B cell (primary cell): ENCODE data around the gene SNAPC3. TPM values are rescaled to one million over a fixed set of nuclear protein-coding genes. Genes with fewer than 3 reads are reported as not detected.

Experiments
- ATAC-seq: fragments of 200-7000 bp; cut with Tn5 transposase; one replicate; pipeline ENCODE4 v1.10.0; 2021; ENCODE audit warnings: low read depth, mild to moderate bottlenecking, moderate number of reproducible peaks, moderate library complexity
- CTCF ChIA-PET: fragments of 350-600 bp; sonication (Branson Sonifier 250); formaldehyde crosslinking; loops from one replicate; lab custom pipeline; 2021; ENCODE audit warnings: antibody characterized with exemption, inconsistent platforms; lab: Charles Lee
- POLR2A ChIA-PET: fragments of 350-600 bp; sonication (Branson Sonifier 250); formaldehyde crosslinking; loops from one replicate; lab custom pipeline; 2021; ENCODE audit warnings: antibody characterized with exemption; lab: Charles Lee
- DNase-seq: peaks from one replicate; pipeline ENCODE4 v3.0.0; 2013
- H2AFZ ChIP-seq: 2 replicates; pipeline ENCODE4 v1.6.1; 2012; ENCODE audit warnings: mild to moderate bottlenecking, low read depth, low read length; ENCODE audit not compliant: insufficient read depth, poor library complexity, severe bottlenecking
- H3K27ac ChIP-seq, 2 donors: 1 replicate in 1 of 2; 2 replicates in 1 of 2; pipeline ENCODE4 v1.5.1; 2012 to 2013; ENCODE audit warnings: low read length in 2 of 2, mild to moderate bottlenecking in 2 of 2, moderate library complexity in 1 of 2
- H3K27me3 ChIP-seq, 4 experiments: fragments of 200-600 bp in 1 of 4; sonication (generic) in 1 of 4; replicated peaks in 1 of 4; 1 replicate in 2 of 4; 2 replicates in 2 of 4; pipeline versions ENCODE4 v1.6.1 to v1.7.0; 2013 to 2016; ENCODE audit warnings: low read length in 3 of 4, mild to moderate bottlenecking in 2 of 4, mixed read lengths in 1 of 4, moderate library complexity in 1 of 4; ENCODE audit not compliant: insufficient read depth in 4 of 4, control insufficient read depth in 3 of 4; ENCODE audit errors: control extremely low read depth in 1 of 4
- H3K36me3 ChIP-seq, 2 experiments: replicated peaks in 1 of 2; 1 replicate in 1 of 2; 2 replicates in 1 of 2; pipeline versions ENCODE4 v1.6.1 to v1.7.1; 2013; ENCODE audit warnings: low read length in 1 of 2; ENCODE audit not compliant: insufficient read depth in 2 of 2, control insufficient read depth in 1 of 2; ENCODE audit errors: control extremely low read depth in 1 of 2, extremely low read depth in 1 of 2
- H3K4me1 ChIP-seq, 2 donors: fragments of 200-600 bp in 1 of 2; sonication (generic) in 1 of 2; 1 replicate in 1 of 2; 2 replicates in 1 of 2; pipeline versions ENCODE4 v1.5.1 to v1.6.1; 2013 to 2017; ENCODE audit warnings: low read length in 2 of 2; ENCODE audit not compliant: control insufficient read depth in 2 of 2, insufficient read depth in 2 of 2
- H3K4me2 ChIP-seq: replicated peaks from 2 replicates; pipeline ENCODE3; 2012; ENCODE audit warnings: mild to moderate bottlenecking, low read depth, low read length; ENCODE audit not compliant: poor library complexity, severe bottlenecking
- H3K4me3 ChIP-seq, 5 experiments: fragments of 200-600 bp in 1 of 5; sonication (generic) in 1 of 5; 1 replicate in 3 of 5; 2 replicates in 2 of 5; pipeline versions ENCODE4 v1.5.1 to v1.7.0; 2011 to 2016; ENCODE audit warnings: low read length in 4 of 5, mild to moderate bottlenecking in 4 of 5, low read depth in 2 of 5, control low read depth in 1 of 5, moderate library complexity in 1 of 5; ENCODE audit not compliant: insufficient read depth in 1 of 5; ENCODE audit errors: control extremely low read depth in 1 of 5, extremely low read depth in 1 of 5
- H3K79me2 ChIP-seq: fragments of 200-600 bp; sonication (generic); one replicate; pipeline ENCODE4 v1.6.0; 2016; ENCODE audit warnings: low read length; ENCODE audit not compliant: control insufficient read depth, insufficient read depth
- H3K9ac ChIP-seq: fragments of 200-600 bp; sonication (generic); 2 replicates; pipeline ENCODE4 v1.6.1; 2017; ENCODE audit warnings: mild to moderate bottlenecking, low read length, moderate library complexity
- H3K9me3 ChIP-seq, 3 donors: one replicate each; pipeline versions ENCODE4 v1.6.1 to v1.7.1; 2013; ENCODE audit warnings: low read length in 2 of 3; ENCODE audit not compliant: control insufficient read depth in 2 of 3, insufficient read depth in 1 of 3; ENCODE audit errors: control extremely low read depth in 1 of 3
- H4K20me1 ChIP-seq: 2 replicates; pipeline ENCODE4 v1.6.0; 2012; ENCODE audit warnings: mild to moderate bottlenecking, low read length; ENCODE audit not compliant: insufficient read depth, control insufficient read depth, poor library complexity, severe bottlenecking
- H3K27ac Mint-ChIP-seq: one replicate; pipeline ENCODE4 v1.8.0; 2021; ENCODE audit warnings: mixed read lengths
- H3K27me3 Mint-ChIP-seq: one replicate; pipeline ENCODE4 v1.8.0; 2021; ENCODE audit warnings: mixed read lengths
- H3K4me1 Mint-ChIP-seq: one replicate; pipeline ENCODE4 v1.8.0; 2021; ENCODE audit warnings: mixed read lengths
- H3K4me3 Mint-ChIP-seq: one replicate; pipeline ENCODE4 v1.8.0; 2021; ENCODE audit warnings: mixed read lengths
- H3K9me3 Mint-ChIP-seq: one replicate; pipeline ENCODE4 v1.8.0; 2022; ENCODE audit warnings: mixed read lengths; ENCODE audit not compliant: insufficient read depth
- CTCF ChIP-seq: fragments of 200-600 bp; IDR thresholded peaks from one replicate; pipeline ENCODE4 v1.8.0; 2022; ENCODE audit warnings: antibody characterized with exemption, mild to moderate bottlenecking
- EZH2 ChIP-seq: IDR thresholded peaks from 2 replicates; pipeline ENCODE4 v1.6.1; 2012; ENCODE audit warnings: borderline replicate concordance, low read depth, mild to moderate bottlenecking, moderate library complexity, low read length; ENCODE audit not compliant: insufficient read depth, poor library complexity, severe bottlenecking
- WGBS: methylation state at CpG from one replicate; pipeline ENCODE4 v1.1.5; 2013; ENCODE audit warnings: missing lambda C conversion rate; ENCODE audit not compliant: insufficient coverage; 5-methylcytosine and 5-hydroxymethylcytosine counted together
- intact Hi-C: fragments of 100-400 bp; cut with micrococcal nuclease; formaldehyde crosslinking; loops from one replicate; pipeline ENCODE4 v1.10.0; 2022
- polyA plus RNA-seq: library from polyadenylated mRNA; depleted of rRNA; stranded (reverse); fragments of >200 nt; gene quantifications from 2 replicates; pipeline ENCODE4 v1.2.3, GENCODE V29; 2012
- total RNA-seq, 2 donors: library from RNA; stranded (reverse); fragments of 120-200 nt in 1 of 2; gene quantifications; 1 replicate in 1 of 2; 2 replicates in 1 of 2; pipeline versions ENCODE4 v1.2.3 to v1.2.4, GENCODE V29; 2013 to 2022

The SNAPC3 gene
- total and polyA plus RNA-seq, 2 donors (not counting 1 experiment from before 2014, with no cell fraction given), result 16.6 to 48.3 TPM

DNA sequence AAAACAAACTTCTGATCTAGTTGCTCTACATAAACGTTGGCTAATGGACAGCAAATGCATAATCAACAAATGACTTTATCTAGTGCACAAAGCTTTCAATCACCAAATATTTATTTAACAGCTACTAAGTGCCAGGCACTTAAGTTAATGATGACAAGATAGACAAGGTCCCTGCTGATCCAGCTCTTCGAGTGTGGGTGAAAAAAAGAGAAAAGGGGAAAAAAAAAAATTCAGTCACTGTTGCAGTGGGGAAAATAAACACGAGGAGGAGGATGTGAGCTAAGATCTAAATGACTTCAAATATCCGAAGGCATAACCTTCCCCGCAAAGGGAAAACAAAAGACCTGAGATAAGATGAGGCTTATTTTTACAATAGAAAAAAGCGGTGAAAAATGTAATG lies 78.5 kb downstream of the SNAPC3 start:
- H3K27ac Mint-ChIP-seq, result no peak overlapping the region
- Histone ChIP-seq H3K4me2 (no peak overlapping the region), H2AFZ (no peak overlapping the region), H3K4me1 (peaks cover 0 to 6% of the 10 kb centered on the region in 2 donors), H3K27ac (no peak overlapping the region), H4K20me1 (peaks cover 53% of the 10 kb centered on the region), H3K27me3 (no peaks in the 10 kb centered on the region), H3K9ac (no peak overlapping the region), H3K9me3 (no peaks in the 10 kb centered on the region), H3K79me2 (peaks cover 84% of the 10 kb centered on the region), H3K4me3 (no peak overlapping the region), H3K36me3 (peaks cover 5 to 47% of the 10 kb centered on the region in 2 experiments)
- POLR2A ChIA-PET, result no interaction called here
- H3K4me3 Mint-ChIP-seq, result no peak overlapping the region
- ATAC-seq, result no peak
- DNase-seq, result no peak
- WGBS, result 77% methylated on average over 5 of the region's 6 CpGs
- no peak for TF ChIP-seq CTCF
- TF ChIP-seq EZH2, result no peak
- H3K9me3 Mint-ChIP-seq, result no peaks in the 10 kb centered on the region
- CTCF ChIA-PET, result interaction anchor here (1.1 kb wide), 1 partner anchor 105 kb away, joined by 4 read pairs; no protein-coding TSS in a partner anchor
- H3K4me1 Mint-ChIP-seq, result peaks cover 30% of the 10 kb centered on the region
- no peaks in the 10 kb centered on the region for H3K27me3 Mint-ChIP-seq
- intact Hi-C loops, result no loop called here

DNA sequence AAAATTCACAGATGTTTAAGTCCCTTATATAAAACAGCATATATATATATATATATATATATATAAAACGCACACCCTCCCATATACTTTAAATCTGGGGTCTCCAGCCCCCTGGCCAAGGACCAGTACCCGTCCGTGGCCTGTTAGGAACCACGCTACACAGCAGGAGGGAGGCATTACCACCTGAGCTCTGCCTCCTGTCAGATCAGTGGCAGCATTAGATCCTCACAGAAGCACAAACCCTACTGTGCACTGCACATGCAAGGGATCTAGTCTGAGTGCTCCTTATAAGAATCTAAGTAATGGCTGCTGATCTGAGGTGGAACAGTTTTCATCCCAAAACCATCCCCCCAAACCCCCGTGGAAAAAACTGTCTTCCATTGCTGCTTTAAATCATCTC lies 79.1 kb downstream of the SNAPC3 start:
- WGBS, result 94% methylated on average over 3 of the region's 5 CpGs
- intact Hi-C loops, result no loop called here
- ChIA-PET CTCF (interaction anchor here (1.1 kb wide), 1 partner anchor 104 kb away, joined by 4 read pairs; no protein-coding TSS in a partner anchor), POLR2A (no interaction called here)
- peaks cover 5 to 50% of the 10 kb centered on the region in 2 experiments for H3K36me3 ChIP-seq
- no peaks in the 10 kb centered on the region for H3K9me3 ChIP-seq
- no peak for ATAC-seq
- no peak overlapping the region for H3K27ac ChIP-seq
- H3K4me1 Mint-ChIP-seq, result peaks cover 34% of the 10 kb centered on the region
- no peak overlapping the region for H3K4me2 ChIP-seq
- DNase-seq, result no peak
- no peak overlapping the region for H3K27ac Mint-ChIP-seq
- no peaks in the 10 kb centered on the region for H3K9me3 Mint-ChIP-seq
- H3K27me3 Mint-ChIP-seq, result no peaks in the 10 kb centered on the region
- H3K27me3 ChIP-seq, result no peaks in the 10 kb centered on the region
- H3K79me2 ChIP-seq, result peaks cover 82% of the 10 kb centered on the region
- H3K9ac ChIP-seq, result no peak overlapping the region
- H3K4me3 ChIP-seq, result no peak overlapping the region
- TF ChIP-seq EZH2 (no peak), CTCF (no peak)
- no peak overlapping the region for H2AFZ ChIP-seq
- peaks cover 0 to 6% of the 10 kb centered on the region in 2 donors for H3K4me1 ChIP-seq
- no peak overlapping the region for H3K4me3 Mint-ChIP-seq
- peaks cover 50% of the 10 kb centered on the region for H4K20me1 ChIP-seq
